ENCODE data around the gene RFC5.
"Not testable (repeated sequence)": the region's sequence is repeated elsewhere in the genome, so short reads cannot be mapped to it uniquely, and the experiment has no call there.

Gene RFC5

GRCh38 chr12:117994551-117995438, 21.7 kb upstream of the RFC5 start:
- DNase-seq (ENCODE audit: extremely low read depth, low read depth): no peak
- TF ChIP-seq, protein P1, sequence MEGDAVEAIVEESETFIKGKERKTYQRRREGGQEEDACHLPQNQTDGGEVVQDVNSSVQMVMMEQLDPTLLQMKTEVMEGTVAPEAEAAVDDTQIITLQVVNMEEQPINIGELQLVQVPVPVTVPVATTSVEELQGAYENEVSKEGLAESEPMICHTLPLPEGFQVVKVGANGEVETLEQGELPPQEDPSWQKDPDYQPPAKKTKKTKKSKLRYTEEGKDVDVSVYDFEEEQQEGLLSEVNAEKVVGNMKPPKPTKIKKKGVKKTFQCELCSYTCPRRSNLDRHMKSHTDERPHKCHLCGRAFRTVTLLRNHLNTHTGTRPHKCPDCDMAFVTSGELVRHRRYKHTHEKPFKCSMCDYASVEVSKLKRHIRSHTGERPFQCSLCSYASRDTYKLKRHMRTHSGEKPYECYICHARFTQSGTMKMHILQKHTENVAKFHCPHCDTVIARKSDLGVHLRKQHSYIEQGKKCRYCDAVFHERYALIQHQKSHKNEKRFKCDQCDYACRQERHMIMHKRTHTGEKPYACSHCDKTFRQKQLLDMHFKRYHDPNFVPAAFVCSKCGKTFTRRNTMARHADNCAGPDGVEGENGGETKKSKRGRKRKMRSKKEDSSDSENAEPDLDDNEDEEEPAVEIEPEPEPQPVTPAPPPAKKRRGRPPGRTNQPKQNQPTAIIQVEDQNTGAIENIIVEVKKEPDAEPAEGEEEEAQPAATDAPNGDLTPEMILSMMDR (IDR thresholded peaks at IDR 0.05; ENCODE audit: low read depth, low read length): no peak

GRCh38 chr12:117998719-117999118, 17.8 kb upstream of the RFC5 start:
- TF ChIP-seq, protein P1 (IDR thresholded peaks at IDR 0.05; ENCODE audit: low read depth, low read length): no peak
- no peak for DNase-seq (ENCODE audit: extremely low read depth, low read depth)

DNA sequence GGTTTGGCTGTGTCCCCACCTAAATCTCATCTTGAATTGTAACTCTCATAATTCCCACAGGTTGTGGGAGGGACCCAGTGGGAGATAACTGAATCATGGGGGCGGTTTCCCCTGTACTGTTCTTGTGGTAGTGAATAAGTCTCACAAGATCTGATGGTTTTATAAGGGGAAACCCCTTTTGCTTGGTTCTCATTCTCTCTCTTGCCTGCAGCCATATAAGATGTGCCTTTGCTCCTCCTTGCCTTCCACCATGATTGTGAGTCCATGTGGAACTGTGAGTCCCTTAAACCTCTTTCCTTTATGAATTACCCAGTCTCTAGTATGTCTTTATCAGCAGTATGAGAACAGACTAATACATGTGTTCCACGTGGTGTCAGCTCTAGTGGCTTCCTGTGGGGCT, 16.7 kb upstream of the RFC5 start:
- DNase-seq (ENCODE audit: extremely low read depth, low read depth): not testable (repeated sequence)

- no peak for DNase-seq (ENCODE audit: extremely low read depth, low read depth)
- TF ChIP-seq, protein P1 (IDR thresholded peaks at IDR 0.05; ENCODE audit: low read depth, low read length): no peak
Measured at GRCh38 chr12:118010903-118011302, 5.6 kb upstream of the RFC5 start.

GRCh38 chr12:118011377-118011776, 5.1 kb upstream of the RFC5 start:
- no peak for DNase-seq (ENCODE audit: extremely low read depth, low read depth)
- TF ChIP-seq, protein P1 (IDR thresholded peaks at IDR 0.05; ENCODE audit: low read depth, low read length): no peak

DNA sequence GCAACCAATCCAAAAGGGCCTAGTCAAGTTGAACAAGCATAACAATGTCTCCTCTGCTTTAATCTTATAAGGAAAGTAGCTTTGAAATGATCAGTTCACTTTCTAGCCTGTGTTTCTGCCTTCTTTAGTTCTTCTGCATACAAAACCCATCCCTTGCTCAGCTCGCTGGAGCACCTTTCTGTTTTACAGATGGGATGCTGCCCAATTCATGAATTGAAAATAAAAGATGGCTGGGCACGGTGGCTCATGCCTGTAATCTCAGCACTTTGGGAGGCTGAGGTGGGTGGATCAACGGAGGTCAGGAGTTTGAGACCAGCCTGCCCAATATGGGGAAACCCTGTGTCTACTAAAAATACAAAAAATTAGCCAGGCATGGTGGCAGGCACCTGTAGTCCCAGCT, 4.5 kb upstream of the RFC5 start:
- no peak for DNase-seq (ENCODE audit: extremely low read depth, low read depth)
- TF ChIP-seq, protein P1 (IDR thresholded peaks at IDR 0.05; ENCODE audit: low read depth, low read length): no peak

DNA sequence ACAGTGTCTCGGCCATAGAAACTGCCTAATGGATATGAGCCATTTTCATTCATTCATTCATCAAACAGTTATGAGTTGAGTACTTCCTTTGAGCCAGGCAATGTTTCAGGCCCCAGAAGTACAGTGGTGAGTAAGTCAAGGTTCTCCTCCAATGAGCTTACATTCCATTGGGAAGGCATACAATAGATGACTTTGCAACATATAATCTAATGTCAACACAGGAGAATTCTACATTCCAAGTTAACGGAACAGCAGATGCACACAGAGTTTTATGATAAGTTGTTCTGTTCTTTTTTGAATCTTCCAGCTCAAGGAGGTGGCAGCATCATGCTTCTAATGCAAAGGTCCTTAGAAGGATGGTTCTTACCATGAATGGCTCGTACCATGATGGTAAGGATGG, 3.2 kb upstream of the RFC5 start:
- no peak for DNase-seq (ENCODE audit: extremely low read depth, low read depth)
- TF ChIP-seq, protein P1 (IDR thresholded peaks at IDR 0.05; ENCODE audit: low read depth, low read length): no peak

DNA sequence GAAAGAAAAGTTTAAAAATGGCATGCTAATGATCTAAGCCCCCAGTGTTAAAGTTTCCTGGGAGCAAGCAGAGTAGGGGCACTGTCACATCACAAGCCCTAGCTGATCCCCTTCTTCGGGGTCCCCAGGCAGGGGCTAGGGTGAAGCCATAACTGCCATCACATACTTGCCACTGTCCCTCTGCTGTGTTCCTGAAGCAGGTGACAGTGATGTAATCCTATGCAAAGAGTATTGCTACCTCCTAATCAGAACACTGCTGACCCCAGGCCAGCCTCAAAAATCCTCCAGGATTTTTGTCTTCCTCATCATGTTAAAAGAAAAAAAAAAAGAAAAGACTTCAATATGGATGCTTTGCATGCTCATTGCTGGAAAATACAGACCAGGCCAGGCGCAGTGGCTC, 1.2 kb upstream of the RFC5 start:
- TF ChIP-seq, protein P1 (IDR thresholded peaks at IDR 0.05; ENCODE audit: low read depth, low read length): no peak
- no peak for DNase-seq (ENCODE audit: extremely low read depth, low read depth)

All from AG09319 (cell line).